Activated T-cell treated with anti-CD3 and anti-CD28 coated beads for 48 hours (primary cell): ENCODE measurements around the gene PTPRD.
"Not testable (repeated sequence)": the region's sequence is repeated elsewhere in the genome, so short reads cannot be mapped to it uniquely, and the experiment has no call there.

Experiments used
- DNase-seq: peaks from one replicate; pipeline ENCODE4 v3.0.0-alpha.2; 2020; ENCODE audit warnings: low read depth

PTPRD gene

DNA sequence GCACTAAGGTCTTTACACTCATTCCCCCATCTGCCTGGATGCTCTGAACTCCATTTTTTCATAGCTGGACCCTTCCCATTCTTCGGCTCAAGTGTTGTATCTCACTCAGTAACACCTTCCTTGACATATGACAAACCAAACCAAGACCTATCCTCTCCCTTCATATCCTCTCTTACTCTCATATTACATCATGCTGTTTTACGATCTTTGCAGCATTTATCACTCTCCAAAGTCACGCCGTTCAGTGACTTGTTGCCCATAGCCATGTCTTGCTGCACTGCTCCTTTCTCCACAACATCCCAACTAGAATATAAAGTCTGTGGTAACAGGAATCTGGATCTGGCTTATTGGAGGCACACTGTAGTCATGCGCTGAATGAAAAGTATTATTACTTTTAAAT is 1889.6 kb downstream of the PTPRD start:
- DNase-seq, result no peak

DNA sequence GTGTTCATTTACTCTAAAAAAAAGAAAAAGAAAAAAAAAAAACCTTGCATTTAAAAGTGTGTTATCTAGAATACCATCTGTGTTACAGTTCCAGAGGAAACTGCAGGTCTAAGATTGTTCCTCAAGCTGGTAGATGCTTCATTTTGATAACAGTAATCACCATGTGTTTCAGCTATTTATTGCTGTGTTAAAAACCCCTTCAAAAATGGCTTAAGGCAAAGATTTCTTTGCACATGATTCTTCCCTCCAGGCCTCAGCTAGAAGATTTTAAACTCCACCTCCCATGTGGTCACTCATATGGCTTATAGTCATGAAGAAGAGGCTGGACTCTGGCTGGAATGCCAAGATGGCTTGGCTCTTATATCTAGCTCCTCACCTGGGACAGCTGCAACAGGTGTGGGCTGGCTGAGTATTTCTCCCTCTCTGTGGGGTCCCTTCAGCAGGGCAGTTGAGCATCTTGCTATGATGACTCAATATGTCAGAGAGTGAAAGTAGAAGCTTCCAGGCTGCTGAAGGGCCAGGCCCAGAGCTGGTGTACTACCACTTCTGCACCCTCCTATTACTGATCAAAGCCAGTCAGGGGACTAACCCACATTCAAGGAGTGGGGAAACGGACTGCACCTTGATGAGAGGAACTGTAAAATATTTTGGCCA is 1892.8 kb downstream of the PTPRD start:
- no peak for DNase-seq

DNA sequence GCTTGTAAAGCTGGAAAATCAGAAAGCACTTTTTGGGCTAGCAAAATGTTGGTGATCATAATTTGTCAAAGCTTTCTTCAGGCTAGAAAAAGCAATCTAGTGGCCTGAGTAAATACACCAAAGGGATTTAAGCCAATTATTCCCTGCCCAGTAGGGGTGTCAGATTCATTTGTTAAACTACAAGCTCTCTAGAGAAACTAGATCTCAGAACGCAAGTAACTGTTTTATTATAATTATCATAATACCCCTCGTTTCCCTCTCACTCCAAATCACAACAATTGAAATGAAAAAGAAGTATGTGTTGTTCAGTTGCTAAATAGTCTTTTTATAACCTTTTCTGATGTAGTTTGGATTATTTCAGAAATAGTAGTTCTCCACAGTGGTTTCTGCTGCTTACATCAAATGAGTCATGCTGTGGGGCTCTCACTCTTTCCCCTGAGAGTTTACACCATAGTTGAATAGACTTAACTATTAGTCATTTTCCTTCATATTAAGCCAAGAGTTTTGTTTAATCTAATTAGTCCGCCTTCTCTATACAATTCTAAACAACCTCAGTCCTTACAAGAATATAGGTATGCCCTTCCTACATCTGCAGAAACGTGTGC is 1894.6 kb downstream of the PTPRD start:
- no peak for DNase-seq

DNA sequence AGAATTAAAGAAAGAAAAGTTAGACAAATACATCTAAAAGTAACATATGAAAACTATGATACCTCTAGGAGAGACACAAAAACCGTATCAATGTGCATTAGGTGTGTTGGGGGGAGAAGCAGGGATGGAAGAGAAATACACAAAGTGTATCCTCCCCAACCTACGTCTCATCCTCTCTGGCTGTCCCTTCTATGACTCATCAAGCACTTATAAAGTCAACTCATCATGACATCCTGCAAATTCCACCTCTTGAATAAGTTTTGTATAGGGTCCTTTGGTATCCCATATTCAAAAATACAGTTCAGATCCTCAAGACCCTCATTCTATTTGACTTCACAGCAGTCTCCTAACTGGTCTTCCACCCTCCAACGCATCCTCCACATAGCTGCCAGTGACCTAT is 1895.7 kb downstream of the PTPRD start:
- DNase-seq, result no peak

- DNase-seq, result no peak
Observed at GRCh38 chr9:8715788-8716187, 1897.0 kb downstream of the PTPRD start.

DNA sequence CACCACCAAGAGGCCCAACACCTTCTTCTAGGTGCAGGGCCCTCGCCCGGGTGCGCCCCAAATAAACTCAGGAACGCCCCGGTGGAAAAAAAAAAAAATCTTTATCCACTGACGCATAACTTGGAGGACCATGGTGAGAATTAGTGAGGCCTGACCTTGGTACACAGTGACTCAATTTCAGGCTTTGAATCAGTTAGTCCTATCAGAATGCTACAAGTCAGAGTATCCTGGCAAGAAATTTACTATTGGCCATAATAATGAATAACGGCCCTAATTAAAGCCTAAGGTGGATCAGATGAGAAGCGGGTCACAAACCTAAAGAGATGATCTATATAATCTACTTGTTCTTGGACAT is 1899.0 kb downstream of the PTPRD start:
- DNase-seq, result no peak

GRCh38 chr9:8713149-8713810 is 1899.5 kb downstream of the PTPRD start:
- DNase-seq, result no peak

- no peak for DNase-seq
Observed at GRCh38 chr9:8709731-8710130, 1903.1 kb downstream of the PTPRD start.

GRCh38 chr9:8708728-8709127 is 1904.1 kb downstream of the PTPRD start:
- no peak for DNase-seq

DNA sequence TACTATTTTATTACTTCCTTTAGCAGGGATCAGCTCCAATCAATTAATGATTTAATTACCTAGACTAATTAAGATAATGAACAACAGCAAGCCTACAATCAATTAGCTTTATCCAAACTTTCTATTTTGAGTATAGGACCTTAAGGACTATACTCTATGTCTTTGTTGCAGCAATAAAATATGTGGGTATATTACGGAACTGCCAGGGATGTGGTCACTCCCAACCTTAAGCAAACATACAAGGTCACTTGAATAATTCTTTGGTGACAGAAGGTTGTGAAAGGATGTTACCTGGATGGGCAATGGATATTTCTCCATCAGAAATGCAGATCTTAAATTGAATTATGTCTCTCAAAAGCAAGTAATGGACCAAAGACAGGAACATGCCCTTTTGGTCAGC is 1905.8 kb downstream of the PTPRD start:
- no peak for DNase-seq

DNA sequence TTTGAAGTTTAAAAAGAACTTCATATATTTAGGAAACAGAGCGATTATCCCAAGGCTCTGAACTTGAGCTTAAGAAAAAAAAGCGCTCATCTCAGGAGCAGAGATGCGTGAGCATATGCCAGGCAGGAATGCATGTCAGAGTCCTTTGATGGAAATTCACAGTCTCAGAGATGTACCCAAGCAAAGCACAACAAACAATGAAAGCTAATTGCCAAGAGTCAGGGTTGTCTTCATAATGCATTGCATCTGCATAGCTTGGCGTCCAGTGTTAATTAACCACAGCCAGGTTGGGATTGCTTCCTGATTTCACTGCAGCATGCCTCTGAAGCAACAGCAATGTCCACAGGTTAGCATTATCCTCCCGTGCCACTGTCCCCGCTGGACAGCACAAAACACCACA is 1906.3 kb downstream of the PTPRD start:
- no peak for DNase-seq

GRCh38 chr9:8705861-8706260 is 1906.9 kb downstream of the PTPRD start:
- DNase-seq, result no peak

DNA sequence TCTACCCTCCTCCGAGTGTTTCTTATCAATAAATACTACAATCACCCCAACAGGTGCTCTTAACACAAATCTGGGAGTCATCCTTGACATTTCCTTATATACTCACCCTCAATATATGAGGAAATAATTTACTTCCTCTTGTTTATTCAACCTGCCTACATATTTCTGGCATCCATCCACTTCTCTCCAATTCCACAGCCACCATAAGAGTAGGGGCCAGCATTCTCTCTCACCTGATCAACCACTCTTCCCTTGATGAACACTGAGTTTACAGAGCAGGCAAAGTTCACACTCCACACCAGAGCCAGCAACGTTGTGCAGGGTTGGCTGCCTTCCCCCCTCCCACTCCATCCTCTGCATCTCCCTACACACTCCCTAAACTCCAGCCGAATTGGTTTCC is 1908.9 kb downstream of the PTPRD start:
- DNase-seq, result no peak

DNA sequence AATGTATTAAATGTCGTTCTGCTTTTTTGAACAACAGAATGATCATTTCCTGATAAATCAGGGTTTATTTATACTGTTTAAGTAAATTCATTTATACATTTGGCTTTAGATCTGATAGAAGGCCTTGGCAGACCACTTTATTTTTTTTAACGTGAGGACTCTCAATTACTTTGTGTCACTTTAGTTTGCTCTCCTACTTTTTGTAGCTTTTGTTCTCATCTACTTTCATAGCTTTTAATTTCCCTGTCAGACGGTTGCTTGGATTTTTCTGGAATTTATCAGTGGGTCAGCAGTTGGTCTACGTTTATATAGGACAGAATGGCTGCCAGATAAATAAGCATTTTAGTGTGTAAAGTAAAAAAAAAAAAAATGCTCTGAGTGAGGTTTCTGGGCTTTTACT is 1910.9 kb downstream of the PTPRD start:
- no peak for DNase-seq

- DNase-seq, result not testable (repeated sequence)
Observed at GRCh38 chr9:8697565-8697964, 1915.2 kb downstream of the PTPRD start.

- no peak for DNase-seq
Observed at GRCh38 chr9:8696516-8696915, 1916.3 kb downstream of the PTPRD start.

GRCh38 chr9:8694983-8695588 is 1917.7 kb downstream of the PTPRD start:
- DNase-seq, result no peak

DNA sequence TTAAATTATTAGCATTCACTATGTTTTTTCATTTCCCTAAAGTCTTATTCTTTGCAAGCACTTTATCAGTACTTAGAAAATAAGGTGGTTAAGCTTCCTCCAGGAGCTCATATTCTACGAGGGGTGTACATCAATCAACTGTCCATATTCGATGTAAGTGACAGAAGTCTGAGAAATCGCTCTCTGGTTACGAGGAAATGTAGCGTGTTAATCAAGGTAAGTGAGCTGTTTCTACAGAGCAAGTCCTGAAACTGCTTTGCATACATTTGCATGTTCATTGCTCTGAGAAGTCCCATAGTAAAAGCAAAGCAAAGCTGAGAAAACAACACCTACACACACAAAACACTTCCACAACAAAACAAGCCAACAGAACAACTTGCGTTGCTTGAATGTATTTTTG is 1919.3 kb downstream of the PTPRD start:
- DNase-seq, result no peak

DNA sequence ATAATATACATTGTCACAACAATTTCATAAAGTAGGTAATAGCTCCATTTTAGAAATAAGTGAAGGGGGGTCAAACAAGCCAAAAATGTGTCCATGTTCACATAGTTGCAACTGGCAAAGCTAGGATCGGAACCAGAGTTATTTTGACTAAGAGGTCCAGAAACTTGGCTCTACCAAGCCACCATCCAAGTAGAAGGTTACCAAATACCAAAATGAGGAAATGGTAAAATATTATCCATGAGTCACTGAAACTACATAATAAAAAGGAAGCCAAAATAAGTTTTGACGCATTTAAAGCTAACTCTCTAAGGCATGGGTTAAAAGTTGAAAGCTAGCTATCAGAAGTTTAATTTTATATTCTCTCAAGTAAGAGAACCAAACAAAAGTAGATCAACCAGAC is 1926.3 kb downstream of the PTPRD start:
- no peak for DNase-seq

DNA sequence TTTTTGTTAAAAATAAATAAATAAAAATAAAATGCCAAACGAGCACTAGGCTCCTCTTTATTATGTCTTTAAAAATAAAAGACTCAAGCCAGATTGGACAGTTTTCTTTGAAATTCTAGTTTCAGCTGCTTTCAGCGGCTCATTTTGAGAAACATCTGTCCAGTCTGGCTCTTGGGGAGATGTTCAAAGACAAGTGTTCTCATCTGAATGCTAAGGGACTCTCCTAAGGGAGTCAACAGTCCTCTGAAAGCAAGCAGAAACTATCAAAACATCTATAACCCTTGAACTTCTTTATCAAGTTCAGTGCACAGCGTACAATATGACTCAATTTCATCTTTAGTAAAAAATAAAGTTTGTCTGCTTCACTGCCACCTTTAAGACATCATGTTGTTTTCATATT is 1927.0 kb downstream of the PTPRD start:
- DNase-seq, result no peak

GRCh38 chr9:8684978-8685708 is 1927.7 kb downstream of the PTPRD start:
- DNase-seq, result no peak

DNA sequence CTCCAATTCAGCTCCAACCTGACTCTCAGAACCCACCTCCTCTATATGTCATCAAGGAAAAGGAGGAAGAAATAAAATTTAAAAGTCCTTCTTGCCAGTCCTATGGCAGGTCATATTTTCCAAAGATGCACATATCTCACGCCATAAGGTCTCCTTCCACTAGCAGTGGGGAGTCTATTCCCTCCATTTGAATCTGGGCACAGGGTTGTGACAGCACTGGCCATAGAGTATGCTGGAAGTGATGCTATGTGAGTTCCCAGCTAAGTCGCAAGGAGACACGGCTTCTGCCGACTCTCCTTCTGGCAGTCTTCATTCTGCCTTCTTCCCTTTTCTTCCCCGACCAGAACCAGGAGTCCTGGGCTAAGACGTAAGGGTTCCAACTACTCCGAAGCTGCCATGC is 1929.3 kb downstream of the PTPRD start:
- no peak for DNase-seq

DNA sequence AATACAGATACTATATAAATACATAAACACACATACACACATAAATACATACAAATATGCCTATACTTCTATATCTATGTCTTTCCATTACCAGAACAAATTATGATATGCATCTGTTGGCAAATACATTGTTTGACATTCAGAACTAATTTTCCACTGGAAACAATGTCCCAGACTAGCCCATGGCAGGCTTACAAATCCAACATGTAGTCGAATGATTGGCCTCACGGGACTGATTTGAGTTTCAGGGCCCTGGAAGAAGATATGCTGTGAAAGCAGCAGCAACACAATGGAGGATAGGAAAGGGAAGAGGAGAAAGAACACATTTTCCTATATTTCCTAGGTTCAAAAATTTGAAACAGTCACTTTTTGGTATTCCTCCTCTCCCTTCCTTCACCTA is 1932.1 kb downstream of the PTPRD start:
- no peak for DNase-seq
